ENCODE results near the gene KRT82.

Gene KRT82

DNA sequence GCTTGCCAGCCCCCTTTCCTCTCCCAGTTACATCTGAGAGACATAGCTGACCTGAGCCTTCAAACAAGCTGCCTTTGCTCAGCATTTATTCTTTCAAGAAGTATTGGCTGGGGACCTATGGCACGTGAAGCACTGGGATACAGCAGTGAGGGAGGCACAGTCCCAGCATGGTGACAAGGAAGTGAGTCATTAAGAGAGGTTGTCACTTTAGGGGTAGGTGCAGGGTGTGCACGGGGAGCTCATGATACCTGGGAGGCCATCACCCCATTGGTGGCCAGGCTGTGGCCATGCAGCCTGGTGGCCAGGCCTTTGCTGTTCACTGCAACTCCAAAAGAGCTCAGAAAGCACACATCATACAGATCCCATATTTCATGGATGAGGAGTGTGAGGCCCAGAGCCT lies 33.7 kb upstream of the KRT82 start:
- Histone ChIP-seq H2AFZ (ENCODE audit: low read length) (no peak overlapping the region), H3K9ac (ENCODE audit: low read length) (no peak overlapping the region), H3K9me3 (ENCODE audit: low read length) (no peaks in the 10 kb centered on the region), H3K27me3 (ENCODE audit: insufficient read depth, low read length) (peaks cover 3% of the 10 kb centered on the region), H3K9me2 (ENCODE audit: low read depth, low read length) (no peaks in the 10 kb centered on the region), H3K4me1 (ENCODE audit: insufficient read depth, low read length, severe bottlenecking) (no peaks in the 10 kb centered on the region), H3K79me2 (ENCODE audit: insufficient read depth, low read length) (no peaks in the 10 kb centered on the region), H3K27ac (ENCODE audit: low read depth, low read length, poor library complexity, severe bottlenecking) (no peak overlapping the region), H3K4me2 (ENCODE audit: low read length) (no peak overlapping the region), H3K4me3 (ENCODE audit: low read depth, low read length, poor library complexity, severe bottlenecking) (no peak overlapping the region), H3K36me3 (ENCODE audit: insufficient read depth, low read length) (no peaks in the 10 kb centered on the region), H4K20me1 (ENCODE audit: insufficient read depth, low read length) (no peaks in the 10 kb centered on the region), H3F3A (ENCODE audit: insufficient read depth, low read length) (no peaks in the 10 kb centered on the region)
- TF ChIP-seq EZH2 (IDR thresholded peaks at IDR 0.05; ENCODE audit: borderline replicate concordance, low read length), result no peak
- TF ChIP-seq, protein P1, sequence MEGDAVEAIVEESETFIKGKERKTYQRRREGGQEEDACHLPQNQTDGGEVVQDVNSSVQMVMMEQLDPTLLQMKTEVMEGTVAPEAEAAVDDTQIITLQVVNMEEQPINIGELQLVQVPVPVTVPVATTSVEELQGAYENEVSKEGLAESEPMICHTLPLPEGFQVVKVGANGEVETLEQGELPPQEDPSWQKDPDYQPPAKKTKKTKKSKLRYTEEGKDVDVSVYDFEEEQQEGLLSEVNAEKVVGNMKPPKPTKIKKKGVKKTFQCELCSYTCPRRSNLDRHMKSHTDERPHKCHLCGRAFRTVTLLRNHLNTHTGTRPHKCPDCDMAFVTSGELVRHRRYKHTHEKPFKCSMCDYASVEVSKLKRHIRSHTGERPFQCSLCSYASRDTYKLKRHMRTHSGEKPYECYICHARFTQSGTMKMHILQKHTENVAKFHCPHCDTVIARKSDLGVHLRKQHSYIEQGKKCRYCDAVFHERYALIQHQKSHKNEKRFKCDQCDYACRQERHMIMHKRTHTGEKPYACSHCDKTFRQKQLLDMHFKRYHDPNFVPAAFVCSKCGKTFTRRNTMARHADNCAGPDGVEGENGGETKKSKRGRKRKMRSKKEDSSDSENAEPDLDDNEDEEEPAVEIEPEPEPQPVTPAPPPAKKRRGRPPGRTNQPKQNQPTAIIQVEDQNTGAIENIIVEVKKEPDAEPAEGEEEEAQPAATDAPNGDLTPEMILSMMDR (IDR thresholded peaks at IDR 0.05; ENCODE audit: low read length), result no peak

DNA sequence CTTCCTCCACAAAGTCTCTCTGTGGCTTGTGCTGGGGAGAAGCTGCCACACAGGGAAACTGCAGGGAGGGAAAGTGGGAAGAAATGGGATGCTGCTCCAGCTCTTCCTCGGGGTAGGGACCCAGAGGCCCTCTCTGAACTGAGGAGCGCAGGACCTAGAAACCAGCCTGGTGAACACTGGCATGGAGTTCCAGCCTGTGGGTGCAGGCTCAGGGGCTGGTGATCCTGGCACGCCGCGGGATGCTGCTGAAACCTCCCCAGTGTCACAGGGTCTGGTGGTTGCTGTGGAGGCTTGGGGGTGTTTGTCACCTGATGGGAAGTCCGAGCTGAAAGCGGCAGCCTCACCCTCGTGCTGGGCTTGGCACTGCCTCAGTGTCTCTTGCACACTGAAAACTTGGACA lies 33.3 kb upstream of the KRT82 start:
- Histone ChIP-seq H3K4me3 (ENCODE audit: low read depth, low read length, poor library complexity, severe bottlenecking) (no peak overlapping the region), H3K79me2 (ENCODE audit: insufficient read depth, low read length) (no peaks in the 10 kb centered on the region), H3K4me2 (ENCODE audit: low read length) (no peak overlapping the region), H2AFZ (ENCODE audit: low read length) (no peak overlapping the region), H3K9me3 (ENCODE audit: low read length) (no peaks in the 10 kb centered on the region), H3K9ac (ENCODE audit: low read length) (no peak overlapping the region), H3K27ac (ENCODE audit: low read depth, low read length, poor library complexity, severe bottlenecking) (no peak overlapping the region), H3K27me3 (ENCODE audit: insufficient read depth, low read length) (peaks cover 3% of the 10 kb centered on the region), H3F3A (ENCODE audit: insufficient read depth, low read length) (no peaks in the 10 kb centered on the region), H3K36me3 (ENCODE audit: insufficient read depth, low read length) (no peaks in the 10 kb centered on the region), H3K9me2 (ENCODE audit: low read depth, low read length) (no peaks in the 10 kb centered on the region), H3K4me1 (ENCODE audit: insufficient read depth, low read length, severe bottlenecking) (no peaks in the 10 kb centered on the region), H4K20me1 (ENCODE audit: insufficient read depth, low read length) (no peaks in the 10 kb centered on the region)
- no peak for TF ChIP-seq EZH2 (IDR thresholded peaks at IDR 0.05; ENCODE audit: borderline replicate concordance, low read length)
- TF ChIP-seq, protein P1 (IDR thresholded peaks at IDR 0.05; ENCODE audit: low read length), result no peak

DNA sequence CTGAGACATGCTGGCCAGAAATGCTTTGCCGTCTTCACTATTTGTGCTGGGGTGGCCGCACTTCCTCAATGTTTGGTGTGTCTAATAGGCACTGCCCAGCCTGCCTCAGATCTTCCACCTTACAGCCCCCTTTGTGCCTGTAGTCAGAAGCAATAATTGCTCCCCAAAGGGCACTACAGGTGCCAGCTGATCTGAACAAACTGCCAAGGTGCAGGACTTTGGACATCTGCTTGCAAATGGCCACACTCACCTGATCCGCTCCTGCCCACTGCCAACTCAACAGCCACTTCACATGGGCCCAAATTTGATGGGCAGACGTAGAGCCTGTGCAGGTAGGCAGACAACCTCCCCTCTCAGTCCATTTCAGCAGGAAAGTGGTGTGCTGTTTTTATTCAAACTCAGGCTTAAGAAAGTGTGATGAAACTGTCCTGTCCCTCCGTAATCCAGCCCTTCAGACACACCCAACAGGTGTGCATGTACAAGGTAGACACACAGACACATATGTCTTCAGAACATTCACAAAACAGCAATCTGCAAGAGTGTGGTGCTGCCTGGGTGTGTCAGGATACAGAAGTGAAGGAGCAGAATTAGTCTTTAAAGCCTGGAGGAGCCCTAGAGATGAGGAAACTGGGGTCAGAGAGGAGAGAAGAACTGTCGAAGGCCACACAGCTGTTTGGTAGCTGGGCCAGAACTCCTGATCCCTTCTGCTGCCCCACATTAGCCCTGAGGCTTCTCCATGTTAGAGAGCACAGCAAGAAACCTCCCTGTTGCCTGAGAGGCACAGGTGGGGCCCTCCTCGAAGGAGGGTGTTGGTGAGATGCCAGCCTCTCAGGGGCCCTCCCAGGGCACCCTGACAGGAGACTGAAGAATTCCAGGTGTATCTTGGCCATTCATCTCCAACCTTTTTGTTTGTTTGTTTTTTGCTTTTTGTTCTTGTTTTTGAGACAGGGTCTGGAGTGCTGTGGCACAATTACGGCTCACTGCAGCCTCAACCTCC lies 32.5 kb upstream of the KRT82 start:
- Histone ChIP-seq H3F3A (ENCODE audit: insufficient read depth, low read length) (no peaks in the 10 kb centered on the region), H3K79me2 (ENCODE audit: insufficient read depth, low read length) (no peaks in the 10 kb centered on the region), H3K9me3 (ENCODE audit: low read length) (no peaks in the 10 kb centered on the region), H3K27ac (ENCODE audit: low read depth, low read length, poor library complexity, severe bottlenecking) (no peak overlapping the region), H2AFZ (ENCODE audit: low read length) (no peak overlapping the region), H3K36me3 (ENCODE audit: insufficient read depth, low read length) (no peaks in the 10 kb centered on the region), H3K27me3 (ENCODE audit: insufficient read depth, low read length) (peaks cover 3% of the 10 kb centered on the region), H3K4me2 (ENCODE audit: low read length) (no peak overlapping the region), H3K9ac (ENCODE audit: low read length) (no peak overlapping the region), H3K9me2 (ENCODE audit: low read depth, low read length) (no peaks in the 10 kb centered on the region), H3K4me1 (ENCODE audit: insufficient read depth, low read length, severe bottlenecking) (no peaks in the 10 kb centered on the region), H4K20me1 (ENCODE audit: insufficient read depth, low read length) (no peaks in the 10 kb centered on the region), H3K4me3 (ENCODE audit: low read depth, low read length, poor library complexity, severe bottlenecking) (no peak overlapping the region)
- TF ChIP-seq, protein P1 (IDR thresholded peaks at IDR 0.05; ENCODE audit: low read length), result no peak
- no peak for TF ChIP-seq EZH2 (IDR thresholded peaks at IDR 0.05; ENCODE audit: borderline replicate concordance, low read length)

Measured in OCI-LY1 (cell line).